Activated CD4-positive, CD25-positive, alpha-beta regulatory T cell treated with anti-CD3 and anti-CD28 coated beads, Interleukin-2, amount 50 U/mL, for 72 hours (primary cell): ENCODE data around the gene LCN2.
A peak's percentile ranks its signal among the peaks of the same experiment; 100 is the strongest.

Experiments
- DNase-seq: peaks from one replicate; pipeline ENCODE4 v3.0.0; 2021

Gene LCN2

GRCh38 chr9:128115187-128116103 is 33.8 kb upstream of the LCN2 start:
- DNase-seq = no peak

GRCh38 chr9:128116104-128117083 is 32.9 kb upstream of the LCN2 start:
- no peak for DNase-seq

GRCh38 chr9:128117613-128118471 is 31.4 kb upstream of the LCN2 start:
- peak; percentile 99 for DNase-seq

GRCh38 chr9:128118472-128118857 is 30.8 kb upstream of the LCN2 start:
- no peak for DNase-seq

- no peak for DNase-seq
Measured at GRCh38 chr9:128118971-128119665, 30.1 kb upstream of the LCN2 start.

- DNase-seq = no peak
Measured at GRCh38 chr9:128120061-128120740, 29.1 kb upstream of the LCN2 start.

- no peak for DNase-seq
Measured at GRCh38 chr9:128120741-128121465, 28.4 kb upstream of the LCN2 start.

GRCh38 chr9:128121466-128121810 is 27.8 kb upstream of the LCN2 start:
- no peak for DNase-seq

GRCh38 chr9:128121924-128122808 is 27.1 kb upstream of the LCN2 start:
- DNase-seq = no peak

GRCh38 chr9:128122809-128123175 is 26.5 kb upstream of the LCN2 start:
- DNase-seq = no peak

- no peak for DNase-seq
Measured at GRCh38 chr9:128123451-128124080, 25.7 kb upstream of the LCN2 start.

- no peak for DNase-seq
Measured at GRCh38 chr9:128124451-128124850, 24.8 kb upstream of the LCN2 start.

- DNase-seq = no peak
Measured at GRCh38 chr9:128124873-128125579, 24.2 kb upstream of the LCN2 start.

GRCh38 chr9:128125580-128126354 is 23.5 kb upstream of the LCN2 start:
- DNase-seq = no peak

GRCh38 chr9:128127568-128127989 is 21.7 kb upstream of the LCN2 start, which contains the start of gene PTGES2:
Gene PTGES2 (minus strand): TSS chr9:128127729. CDS start chr9:128127717, 12 bp downstream.
- DNase-seq = peak; percentile 79

- DNase-seq = peak; percentile 87
Measured at GRCh38 chr9:128127990-128128835, 21.0 kb upstream of the LCN2 start.
